ENCODE results near the gene SLC39A11.
"Not testable (repeated sequence)": the region's sequence is repeated elsewhere in the genome, so short reads cannot be mapped to it uniquely, and the experiment has no call there.

The SLC39A11 gene

DNA sequence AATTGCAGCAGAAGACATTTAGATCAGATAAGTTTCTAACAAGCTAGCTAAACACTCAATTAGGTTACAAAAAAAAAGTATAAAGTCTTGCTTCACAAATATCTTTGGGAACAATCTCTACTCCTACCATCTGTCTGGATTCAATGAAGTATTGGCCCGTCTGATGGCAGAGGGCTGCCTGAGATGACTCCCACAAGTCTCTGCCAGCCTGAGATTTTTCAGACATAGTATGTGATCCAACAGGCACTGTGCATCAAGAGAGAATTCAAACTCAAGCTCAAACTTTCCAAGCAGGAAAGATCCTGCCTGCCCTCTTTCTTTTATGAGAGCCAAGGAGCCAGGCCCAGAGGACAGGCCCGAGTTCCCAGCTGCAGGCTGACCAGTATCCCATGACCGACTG is 22.6 kb downstream of the SLC39A11 start:
- DNase-seq: no peak

- no peak for DNase-seq
Observed at GRCh38 chr17:73069164-73069770, 23.2 kb downstream of the SLC39A11 start.

- no peak for DNase-seq
Observed at GRCh38 chr17:73068322-73069153, 23.9 kb downstream of the SLC39A11 start.

- not testable (repeated sequence) for DNase-seq
Observed at GRCh38 chr17:73067699-73068098, 24.8 kb downstream of the SLC39A11 start.

DNA sequence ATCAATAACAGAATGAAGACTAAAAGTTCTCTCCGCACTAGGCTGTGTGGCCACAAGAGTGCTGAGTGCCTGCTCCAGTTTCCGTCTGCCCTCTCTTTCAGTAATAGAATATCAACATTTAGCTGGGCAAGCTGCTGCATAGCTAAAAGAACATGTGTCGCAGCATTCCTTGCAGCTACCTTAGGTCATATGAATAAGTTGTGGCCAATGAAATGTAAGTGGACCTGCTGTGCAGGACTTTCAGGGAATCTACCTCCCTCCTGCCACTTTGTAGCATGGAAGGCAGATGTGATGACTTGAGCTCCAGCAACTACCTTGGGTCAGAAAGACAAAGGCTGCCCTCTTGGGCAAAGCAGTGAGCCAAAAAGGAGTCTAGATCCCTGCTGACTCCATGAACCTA is 25.4 kb downstream of the SLC39A11 start:
- no peak for DNase-seq

DNA sequence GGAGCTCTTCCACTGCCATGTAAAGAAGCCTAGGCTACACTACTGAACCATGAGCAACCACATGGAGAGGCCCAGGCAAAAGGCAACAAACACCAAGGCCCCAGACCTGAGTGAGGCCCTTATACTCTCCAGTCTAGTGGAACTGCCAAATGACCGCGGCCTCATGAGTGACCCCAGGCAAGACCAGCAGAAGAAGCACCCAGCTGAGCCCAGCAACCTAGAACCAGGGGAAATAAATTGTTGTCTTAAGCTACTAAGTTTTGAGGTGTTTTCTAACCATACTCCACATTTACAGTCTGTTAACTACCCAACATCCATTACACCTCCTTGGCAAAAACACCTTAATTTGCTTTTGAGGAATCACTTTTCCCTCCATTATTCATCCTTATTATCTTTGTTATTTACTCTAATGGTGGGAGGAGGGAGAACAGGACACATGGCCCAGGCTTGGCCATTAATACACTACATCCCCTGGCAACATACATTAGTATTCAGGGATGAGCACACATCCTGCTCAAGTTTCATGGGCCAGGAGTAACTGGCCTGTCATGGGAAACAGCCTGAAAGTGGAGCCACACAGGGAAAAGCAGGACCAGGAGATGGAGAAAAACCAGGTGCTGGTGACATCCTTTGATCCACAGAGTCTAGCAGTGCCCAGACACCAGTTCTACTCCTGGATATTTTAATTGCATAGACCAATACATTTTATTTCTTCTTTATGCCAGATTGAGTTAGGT is 26.2 kb downstream of the SLC39A11 start:
- DNase-seq: no peak

DNA sequence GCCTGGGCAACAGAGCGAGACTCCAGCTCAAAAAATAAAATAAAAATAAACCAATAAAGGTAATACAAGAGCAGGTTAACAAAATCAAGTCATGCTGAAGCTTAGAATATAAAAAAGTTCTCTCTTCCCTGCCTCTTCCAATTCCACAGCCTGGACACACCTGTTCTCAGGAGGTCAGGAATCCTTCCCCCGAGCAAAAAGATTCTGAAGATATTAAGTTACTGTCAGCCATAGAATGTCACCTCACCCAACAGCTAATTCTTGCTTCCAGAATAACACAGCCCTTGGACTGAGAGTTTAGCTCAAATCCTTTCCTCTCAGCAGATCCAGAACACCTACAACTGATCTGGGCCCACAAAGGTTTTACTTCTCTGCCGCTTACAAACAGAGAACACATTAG is 27.1 kb downstream of the SLC39A11 start:
- DNase-seq: no peak

DNA sequence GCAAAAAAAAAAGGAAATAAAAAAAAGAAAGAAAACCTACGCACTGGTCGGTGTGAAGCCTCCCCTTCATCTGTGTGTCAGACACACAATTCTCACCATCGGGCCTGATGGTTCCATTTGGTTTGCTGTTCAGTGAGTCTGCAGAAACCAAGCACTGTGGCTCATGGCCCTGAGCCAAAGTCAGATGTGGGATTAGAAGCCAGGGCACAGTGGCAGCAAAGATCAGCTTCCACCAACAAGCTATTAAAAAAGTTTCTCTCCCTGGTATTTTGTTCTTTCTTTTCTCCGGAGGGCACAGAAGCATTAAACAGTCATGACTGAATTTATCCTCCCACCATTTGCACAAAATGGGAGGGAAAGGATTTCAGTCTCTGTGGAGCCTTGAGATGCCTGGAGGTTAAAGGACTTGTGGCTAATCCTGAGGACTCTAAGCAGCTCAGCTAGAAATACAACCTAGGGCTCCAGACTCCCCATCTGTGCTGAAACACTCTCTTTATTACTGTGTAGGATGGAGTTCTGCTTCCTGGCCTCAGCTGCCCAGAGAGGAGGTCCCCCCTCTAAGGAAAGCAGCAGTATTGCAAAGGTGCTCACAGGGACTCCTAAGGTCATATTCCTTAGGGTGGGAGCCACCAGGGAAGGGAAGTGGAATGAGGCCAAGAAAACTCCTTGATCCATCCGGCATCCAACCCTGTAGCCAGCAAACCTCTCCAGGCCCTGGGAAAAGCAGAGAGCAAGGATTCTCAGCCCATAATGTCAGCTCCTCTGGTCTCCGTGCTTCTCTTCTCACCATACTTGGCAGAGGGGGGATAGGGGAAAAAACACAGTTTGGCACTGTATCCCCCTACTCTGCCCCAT is 28.2 kb downstream of the SLC39A11 start:
- no peak for DNase-seq

DNA sequence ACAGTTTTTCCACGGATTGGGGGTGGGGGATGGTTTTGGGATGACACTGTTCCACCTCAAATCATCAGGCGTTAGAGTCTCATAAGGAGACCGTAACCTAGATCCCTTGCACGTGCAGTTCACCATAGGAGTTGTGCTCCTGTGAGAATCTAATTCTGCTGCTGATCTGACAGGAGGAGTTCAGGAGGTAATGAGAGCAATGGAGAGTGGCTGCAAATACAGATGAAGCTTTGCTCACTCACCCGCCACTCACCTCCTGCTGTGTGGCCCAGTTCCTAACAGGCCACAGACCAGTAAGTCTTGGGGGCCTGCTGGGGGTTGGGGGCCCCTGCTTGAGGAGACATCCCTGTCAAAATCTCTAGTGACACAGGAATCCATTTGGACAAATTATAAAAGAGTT is 29.8 kb downstream of the SLC39A11 start:
- DNase-seq: no peak

DNA sequence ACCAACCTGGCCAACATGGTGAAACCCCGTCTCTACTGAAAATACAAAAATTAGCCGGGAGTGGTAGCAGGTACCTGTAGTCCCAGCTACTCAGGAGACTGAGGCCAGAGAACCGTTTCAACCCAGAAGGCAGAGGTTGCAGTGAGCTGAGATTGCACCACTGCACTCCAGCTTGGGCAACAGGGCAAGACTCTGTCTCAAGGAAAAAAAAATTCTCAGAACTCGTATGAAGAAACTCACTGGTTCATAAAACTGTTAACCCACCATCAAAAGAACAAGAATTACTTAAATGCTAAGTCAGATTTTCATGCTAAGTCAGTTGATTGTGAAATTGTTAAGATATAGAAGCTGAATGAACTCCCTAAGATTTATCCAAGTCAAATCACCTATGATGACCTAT is 31.3 kb downstream of the SLC39A11 start:
- DNase-seq: no peak

GRCh38 chr17:73060721-73061120 is 31.8 kb downstream of the SLC39A11 start:
- no peak for DNase-seq

DNA sequence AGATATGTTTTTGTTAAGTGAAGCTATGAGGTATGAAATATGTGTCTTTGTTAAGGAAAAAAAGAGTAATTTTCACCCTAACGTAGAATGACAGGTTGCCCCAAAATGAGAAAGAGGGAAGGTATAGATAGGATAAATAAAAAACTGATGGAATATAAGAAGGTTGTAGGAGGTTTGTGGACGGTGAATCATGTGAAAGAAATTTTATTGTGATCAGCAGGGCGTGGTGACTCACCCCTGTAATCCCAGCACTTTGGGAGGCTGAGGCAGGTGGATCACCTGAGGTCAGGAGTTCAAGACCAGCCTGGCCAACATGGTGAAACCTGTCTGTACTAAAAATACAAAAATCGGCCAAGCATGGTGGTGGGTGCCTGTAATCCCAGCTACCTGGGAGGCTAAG is 32.8 kb downstream of the SLC39A11 start:
- not testable (repeated sequence) for DNase-seq

DNA sequence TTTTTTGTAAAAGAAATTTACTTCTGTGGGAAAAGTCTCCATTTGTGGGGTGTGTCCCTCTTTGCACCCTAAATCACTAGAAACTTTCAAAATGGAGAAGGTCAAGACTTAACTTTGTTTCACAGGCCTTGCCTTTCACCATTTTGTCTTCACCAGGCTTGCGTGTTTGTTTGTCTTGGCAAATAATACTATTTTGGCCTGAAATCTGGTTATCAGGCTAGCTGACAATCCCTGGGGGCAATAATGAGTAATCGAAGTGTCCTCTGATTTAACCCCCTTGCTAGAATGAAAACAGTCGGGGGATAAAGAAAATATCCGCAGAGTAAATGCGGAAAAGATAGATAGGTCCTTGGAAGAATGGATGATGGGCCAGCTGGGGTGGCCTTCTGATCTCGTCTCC is 34.5 kb downstream of the SLC39A11 start:
- no peak for DNase-seq

DNA sequence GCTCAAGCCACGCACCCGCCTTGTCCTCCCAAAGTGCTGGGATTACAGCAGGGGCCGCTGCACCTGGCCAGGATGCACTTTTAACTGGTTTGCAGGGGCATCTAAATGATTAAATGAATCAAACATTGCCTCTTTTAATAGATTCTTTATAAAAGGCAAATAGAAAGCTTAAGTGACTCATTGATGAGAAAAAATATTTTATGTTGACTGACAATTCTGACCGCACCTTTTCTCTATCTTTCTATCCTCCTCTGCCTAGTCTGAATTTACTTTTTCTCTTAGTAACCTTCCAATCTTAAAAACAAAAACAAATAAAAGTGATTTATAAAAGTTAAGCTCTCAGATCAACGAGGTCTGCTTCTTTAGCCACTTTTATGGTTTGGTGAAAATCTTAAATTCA is 35.3 kb downstream of the SLC39A11 start:
- DNase-seq: no peak

- DNase-seq: no peak
Observed at GRCh38 chr17:73052923-73053322, 39.6 kb downstream of the SLC39A11 start.

DNA sequence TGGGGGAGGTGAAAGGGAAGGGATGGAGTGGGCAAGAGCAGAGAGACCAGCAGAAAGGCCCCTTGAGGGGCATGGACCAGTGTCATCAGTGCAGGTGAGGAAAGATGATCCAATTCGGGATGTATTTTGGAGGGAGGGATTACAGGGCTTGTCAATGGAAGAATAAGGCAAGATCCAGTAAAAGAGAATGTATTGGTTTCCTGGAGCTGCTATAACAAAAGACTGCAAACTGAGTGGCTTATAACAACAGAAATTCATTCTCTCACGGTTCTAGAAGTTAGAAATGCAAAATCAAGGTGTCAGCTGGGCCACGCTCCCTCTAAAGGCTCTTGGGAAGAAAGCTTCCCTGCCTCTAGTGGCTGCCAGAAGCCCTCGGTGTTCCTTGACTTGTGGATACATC is 41.7 kb downstream of the SLC39A11 start:
- DNase-seq: no peak

- DNase-seq: no peak
Observed at GRCh38 chr17:73048170-73048569, 44.3 kb downstream of the SLC39A11 start.

- no peak for DNase-seq
Observed at GRCh38 chr17:73045724-73046123, 46.8 kb downstream of the SLC39A11 start.

GRCh38 chr17:73043686-73044581 is 48.6 kb downstream of the SLC39A11 start:
- no peak for DNase-seq

GRCh38 chr17:73042809-73043685 is 49.4 kb downstream of the SLC39A11 start:
- no peak for DNase-seq

GRCh38 chr17:73042225-73042624 is 50.3 kb downstream of the SLC39A11 start:
- no peak for DNase-seq
